Measurements from ENCODE around the gene RAPGEF1.

DNA sequence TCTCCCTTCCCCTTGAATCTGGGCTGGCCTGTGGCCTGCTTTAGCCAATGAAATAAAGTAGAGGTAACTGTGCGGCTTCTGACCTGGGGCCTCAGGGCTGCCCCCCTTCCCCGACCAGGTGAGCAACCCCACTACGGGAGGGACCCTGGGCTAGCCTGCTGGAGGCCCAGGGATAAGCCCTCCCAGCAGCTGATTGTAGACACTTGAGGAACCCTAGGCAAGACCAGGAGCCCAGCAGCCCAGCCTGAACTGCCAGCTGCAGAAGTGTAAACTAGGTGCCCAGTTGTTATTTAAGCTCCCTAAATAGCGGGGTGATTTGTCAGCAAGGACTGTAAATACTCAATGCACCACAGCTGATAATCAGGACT is 41.3 kb downstream of the RAPGEF1 start:
- TF ChIP-seq, protein P1, sequence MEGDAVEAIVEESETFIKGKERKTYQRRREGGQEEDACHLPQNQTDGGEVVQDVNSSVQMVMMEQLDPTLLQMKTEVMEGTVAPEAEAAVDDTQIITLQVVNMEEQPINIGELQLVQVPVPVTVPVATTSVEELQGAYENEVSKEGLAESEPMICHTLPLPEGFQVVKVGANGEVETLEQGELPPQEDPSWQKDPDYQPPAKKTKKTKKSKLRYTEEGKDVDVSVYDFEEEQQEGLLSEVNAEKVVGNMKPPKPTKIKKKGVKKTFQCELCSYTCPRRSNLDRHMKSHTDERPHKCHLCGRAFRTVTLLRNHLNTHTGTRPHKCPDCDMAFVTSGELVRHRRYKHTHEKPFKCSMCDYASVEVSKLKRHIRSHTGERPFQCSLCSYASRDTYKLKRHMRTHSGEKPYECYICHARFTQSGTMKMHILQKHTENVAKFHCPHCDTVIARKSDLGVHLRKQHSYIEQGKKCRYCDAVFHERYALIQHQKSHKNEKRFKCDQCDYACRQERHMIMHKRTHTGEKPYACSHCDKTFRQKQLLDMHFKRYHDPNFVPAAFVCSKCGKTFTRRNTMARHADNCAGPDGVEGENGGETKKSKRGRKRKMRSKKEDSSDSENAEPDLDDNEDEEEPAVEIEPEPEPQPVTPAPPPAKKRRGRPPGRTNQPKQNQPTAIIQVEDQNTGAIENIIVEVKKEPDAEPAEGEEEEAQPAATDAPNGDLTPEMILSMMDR (conservative IDR thresholded peaks at IDR 0.05 in 1 of 2, IDR thresholded peaks at IDR 0.05 in 1 of 2; ENCODE audit: low read depth in 1 of 2, low read length in 2 of 2): no peak
- TF ChIP-seq EZH2 (IDR thresholded peaks at IDR 0.05; ENCODE audit: low read length, missing control alignments): no peak

Data from fibroblast of lung (primary cell).